Activated effector memory CD4-positive, alpha-beta T cell treated with Interleukin-2 at 50 U/mL for 16 hours (primary cell): Measurements from ENCODE around the gene ITPR1.

Experiments used
- DNase-seq: peaks from one replicate; pipeline ENCODE4 v3.0.0-alpha.2; 2020

ITPR1 gene

DNA sequence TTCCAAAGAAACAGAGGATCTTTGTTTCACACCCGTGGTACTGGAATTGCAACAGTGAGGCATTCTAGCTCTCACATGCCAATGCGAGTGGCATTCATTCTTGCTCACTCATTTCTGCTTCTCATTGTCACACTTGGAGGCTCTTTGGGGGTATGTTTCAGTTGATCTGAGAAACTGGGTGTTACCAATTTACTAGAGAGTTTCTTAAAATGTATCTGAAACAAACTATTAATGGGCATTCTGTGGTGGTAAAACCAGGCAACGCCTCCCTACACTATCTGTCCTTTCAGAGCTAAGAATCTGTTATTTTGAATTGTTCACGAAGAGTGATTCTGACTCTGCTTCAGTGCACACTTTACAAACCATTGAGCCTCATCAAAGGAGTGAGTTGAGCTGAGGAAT is 345.5 kb downstream of the ITPR1 start:
- DNase-seq = no peak

DNA sequence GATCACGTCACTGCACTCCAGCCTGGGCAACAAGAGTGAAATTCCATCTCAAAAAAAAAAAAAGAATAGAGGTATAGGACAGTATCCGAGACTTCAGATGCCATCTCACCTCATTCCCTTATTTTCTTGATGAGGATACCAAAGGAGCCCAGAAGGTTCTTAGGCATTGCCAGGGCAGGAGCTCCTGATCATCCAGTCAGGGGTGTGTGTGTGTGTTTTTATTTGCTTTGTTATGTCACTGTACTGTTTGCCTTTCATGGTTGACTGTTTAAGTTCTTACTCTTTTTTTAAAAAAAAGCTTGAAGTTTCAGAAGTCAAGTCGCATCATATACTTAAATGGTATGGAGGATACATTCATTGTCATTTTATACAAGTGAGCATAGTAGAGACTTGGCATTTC is 346.1 kb downstream of the ITPR1 start:
- no peak for DNase-seq

DNA sequence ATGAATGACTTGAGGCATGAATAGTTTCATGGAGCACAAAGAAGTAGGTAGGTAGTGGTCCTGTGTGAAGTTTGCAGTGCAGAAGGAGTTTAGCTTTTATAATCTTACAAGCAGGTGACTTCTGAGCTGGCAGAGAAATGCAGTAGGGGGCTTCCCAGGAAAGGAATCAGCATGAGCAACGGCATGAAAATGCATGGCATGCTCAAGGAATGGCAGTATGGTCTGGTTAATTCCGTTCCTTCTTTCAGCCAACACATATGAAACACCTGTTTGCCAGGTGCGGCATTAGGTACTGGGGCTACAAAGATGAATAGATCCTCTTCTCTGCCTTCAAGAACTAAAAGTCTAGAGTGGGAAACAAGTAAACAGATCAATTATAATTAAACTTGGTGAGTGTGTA is 348.1 kb downstream of the ITPR1 start:
- DNase-seq = no peak

DNA sequence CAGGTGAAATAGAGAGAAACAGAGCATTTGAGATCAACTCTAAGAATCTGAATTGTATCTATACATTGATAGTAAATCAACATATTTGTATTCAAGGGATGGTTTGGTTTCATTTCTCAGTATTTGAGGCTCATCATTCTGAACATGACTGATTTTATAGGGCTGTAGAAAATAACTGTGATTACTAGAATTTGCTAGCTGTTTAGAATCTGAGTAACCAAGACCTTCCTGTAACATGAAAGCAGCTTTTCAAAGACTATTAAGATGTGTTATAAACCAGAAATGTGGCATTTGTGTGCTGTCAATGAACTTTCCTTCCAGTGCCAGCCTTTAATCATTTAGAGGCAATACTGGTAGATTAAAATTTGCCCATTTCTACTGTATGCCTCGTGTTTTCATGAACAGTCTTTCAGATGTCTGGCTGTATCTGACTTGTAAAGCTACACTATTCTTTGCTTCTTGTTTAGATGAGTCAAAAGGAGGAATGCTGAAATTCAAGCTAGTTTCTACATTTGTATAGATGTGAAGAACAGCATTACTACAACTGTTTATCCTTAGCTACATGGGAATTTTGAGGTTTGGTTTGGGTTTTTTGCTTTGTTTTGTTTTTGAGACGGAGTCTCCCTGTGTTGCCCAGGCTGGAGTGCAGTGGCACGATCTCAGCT is 348.8 kb downstream of the ITPR1 start:
- no peak for DNase-seq

GRCh38 chr3:4843619-4844018 is 350.5 kb downstream of the ITPR1 start:
- DNase-seq = no peak

DNA sequence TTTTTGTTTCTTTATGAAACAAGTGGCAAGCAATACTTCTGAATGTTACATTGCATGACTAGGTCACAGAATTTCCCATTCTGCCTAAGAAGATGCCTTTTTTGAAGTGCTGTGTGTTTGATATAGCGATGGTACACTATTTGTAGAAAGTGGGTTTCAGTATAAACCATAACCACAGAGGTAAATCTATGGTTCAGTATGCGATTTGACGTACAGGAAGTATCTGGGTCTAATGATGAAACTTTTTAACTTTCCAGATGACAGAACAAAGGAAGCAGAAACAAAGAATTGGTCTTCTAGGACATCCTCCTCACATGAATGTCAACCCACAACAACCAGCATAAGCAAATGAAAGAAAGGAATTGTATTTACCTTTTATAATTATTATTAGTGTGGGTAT is 352.7 kb downstream of the ITPR1 start:
- DNase-seq = no peak

- no peak for DNase-seq
Measured at GRCh38 chr3:4846543-4846942, 353.4 kb downstream of the ITPR1 start.

GRCh38 chr3:4848176-4848825 is 355.2 kb downstream of the ITPR1 start:
- DNase-seq = no peak

DNA sequence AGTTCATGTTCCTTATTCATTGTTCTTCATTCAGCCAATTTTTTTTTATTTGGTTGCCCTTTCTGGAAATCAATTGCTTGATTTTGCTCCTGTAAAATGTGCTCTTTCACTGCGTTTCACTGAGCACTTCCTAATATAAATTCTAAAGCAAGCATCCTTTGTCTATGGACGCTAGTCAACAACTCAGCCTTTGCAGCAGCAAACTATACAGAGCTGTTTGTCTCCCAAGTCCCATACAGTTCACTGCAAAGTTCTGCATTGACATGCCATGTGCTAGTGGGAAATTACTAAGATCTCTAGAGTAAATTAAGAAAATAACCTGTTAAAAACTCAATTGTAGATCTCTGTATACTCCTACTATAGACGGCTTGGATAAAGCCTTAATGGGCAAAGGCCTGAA is 356.0 kb downstream of the ITPR1 start:
- DNase-seq = no peak

DNA sequence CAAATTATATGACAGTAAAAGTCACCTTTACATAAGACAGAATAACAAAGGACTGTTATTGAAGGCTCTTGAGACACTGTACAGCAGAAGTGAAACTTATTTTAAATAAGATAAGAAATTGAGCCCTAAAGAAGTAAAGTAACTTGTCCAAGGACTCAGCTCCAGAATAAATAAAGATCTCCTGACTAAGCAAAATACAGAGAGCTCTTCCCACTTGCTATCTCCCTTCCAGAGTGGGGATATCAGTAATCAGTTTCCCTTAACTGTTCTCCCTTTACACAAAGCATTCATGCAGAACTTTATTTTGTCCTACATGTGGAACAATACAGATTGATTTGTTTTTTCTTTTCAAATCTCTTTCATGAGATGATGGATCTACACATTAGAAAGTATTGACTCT is 356.6 kb downstream of the ITPR1 start:
- DNase-seq = no peak

DNA sequence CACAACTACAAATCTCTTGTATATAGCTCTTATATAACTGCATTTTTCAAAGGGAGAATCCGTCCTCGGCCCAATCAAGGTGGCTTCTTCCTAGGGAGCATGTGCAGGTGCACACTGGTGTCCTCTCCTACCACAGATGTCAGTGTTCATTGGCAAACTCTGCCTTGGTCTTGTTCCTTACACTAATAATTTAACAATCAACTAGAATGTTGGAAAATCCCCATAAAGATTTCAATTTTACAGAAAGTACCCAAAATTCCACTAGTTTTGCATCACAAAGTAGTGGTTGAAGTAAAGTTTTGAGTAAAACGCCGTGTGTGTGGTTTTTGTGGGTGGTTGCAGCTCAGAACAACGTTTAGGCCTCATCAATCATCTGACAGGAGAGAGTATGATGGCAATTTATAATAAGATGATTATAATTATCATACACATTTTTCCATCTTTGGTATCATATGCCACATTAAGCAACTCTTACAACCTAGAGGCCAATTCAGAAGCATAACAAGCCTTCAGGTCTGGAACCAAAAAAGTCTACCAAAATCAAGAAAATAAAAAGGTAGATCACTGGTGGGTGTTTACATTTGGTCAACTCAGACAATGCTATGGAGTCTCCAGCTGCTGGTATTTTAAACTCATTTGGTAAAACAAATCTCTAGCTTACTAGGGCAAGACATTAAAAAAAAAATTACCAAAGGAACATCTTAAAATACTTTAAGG is 357.2 kb downstream of the ITPR1 start:
- no peak for DNase-seq

GRCh38 chr3:4850928-4851265 is 357.7 kb downstream of the ITPR1 start:
- no peak for DNase-seq

DNA sequence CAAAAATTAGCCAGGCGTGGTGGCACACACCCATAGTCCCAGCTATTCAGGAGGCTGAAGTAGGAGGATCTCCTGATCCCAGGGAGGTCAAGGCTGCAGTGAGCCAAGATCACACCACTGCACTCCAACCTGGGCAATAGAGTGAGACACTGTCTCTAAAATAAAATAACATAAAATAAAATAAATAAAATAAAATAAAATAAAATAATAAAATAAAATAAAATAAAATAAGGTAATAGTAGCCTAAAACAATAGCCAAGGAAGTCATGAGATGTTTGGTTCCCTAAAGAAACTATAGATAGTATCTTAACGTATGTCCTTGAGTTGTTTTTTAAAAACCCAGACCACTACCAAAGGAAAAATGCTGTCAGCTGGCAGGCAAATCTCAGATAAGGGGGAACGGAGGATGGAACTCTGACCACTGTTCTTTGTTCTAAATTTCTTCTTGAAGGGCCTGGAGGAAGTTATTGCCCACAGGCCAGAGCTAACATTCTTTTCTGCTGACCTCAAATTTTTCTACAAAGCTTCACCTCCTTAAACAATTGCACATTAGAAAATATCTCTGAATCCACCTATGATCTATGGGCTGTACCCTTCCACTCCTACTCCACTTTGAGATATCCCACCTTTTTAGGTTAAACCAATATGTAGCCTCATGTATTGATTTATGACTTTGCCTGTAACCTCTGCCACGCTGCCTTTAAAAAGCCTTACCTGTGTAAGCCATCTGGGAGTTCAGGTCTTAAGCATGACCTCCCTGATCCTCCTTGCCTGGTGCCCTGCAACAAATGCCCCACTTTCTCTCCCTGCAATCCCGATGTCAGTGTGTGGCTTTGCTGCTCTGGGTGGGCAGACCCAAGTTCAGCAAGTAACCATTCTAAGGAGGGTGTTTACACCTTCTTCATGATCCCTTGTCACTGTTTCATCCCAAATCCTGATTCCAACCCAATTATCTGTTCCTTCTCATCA is 359.9 kb downstream of the ITPR1 start:
- DNase-seq = no peak

GRCh38 chr3:4853749-4854140 is 360.6 kb downstream of the ITPR1 start:
- DNase-seq = no peak

GRCh38 chr3:4855676-4856075 is 362.5 kb downstream of the ITPR1 start:
- DNase-seq = no peak

GRCh38 chr3:4856136-4856535 is 363.0 kb downstream of the ITPR1 start:
- DNase-seq = no peak

DNA sequence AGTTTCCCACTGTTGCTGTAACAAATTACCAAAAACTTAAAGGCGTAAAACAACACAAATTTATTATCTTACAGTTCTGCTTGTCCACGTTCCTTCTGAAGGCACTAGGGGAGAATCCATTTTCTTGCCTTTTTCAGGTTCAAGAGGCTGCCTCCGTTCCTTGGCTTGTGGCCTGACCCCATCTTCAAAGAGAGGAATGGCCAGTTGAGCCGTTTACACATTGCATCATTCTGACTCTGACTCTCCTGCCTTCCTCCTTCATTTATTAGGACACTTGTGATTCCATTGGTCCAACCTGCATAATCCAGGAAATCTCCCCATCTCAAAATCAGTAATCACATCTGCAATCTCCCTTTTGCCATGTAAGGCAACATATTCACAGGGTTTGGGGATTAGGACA is 363.4 kb downstream of the ITPR1 start:
- no peak for DNase-seq

DNA sequence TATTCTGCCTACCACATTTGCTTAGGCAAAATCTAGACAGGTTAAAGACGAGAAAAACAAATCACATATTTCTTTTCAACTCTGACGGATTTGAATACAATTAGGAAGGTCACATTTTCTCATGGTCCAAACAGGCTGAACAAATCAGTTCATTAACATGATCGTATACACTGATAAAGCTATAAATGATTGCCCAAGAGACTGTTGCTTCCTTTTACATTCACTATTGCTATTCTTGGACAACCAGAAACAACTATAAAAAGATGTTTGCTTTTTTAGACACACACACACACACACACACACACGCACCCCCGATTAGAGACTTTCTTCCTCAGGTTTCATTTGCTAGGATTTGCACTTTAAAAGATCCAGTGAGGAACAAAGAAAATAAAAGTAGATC is 363.8 kb downstream of the ITPR1 start:
- DNase-seq = no peak

- DNase-seq = no peak
Measured at GRCh38 chr3:4859788-4860187, 366.6 kb downstream of the ITPR1 start.

- no peak for DNase-seq
Measured at GRCh38 chr3:4862973-4863372, 369.8 kb downstream of the ITPR1 start.

- DNase-seq = no peak
Measured at GRCh38 chr3:4864503-4864902, 371.4 kb downstream of the ITPR1 start.

GRCh38 chr3:4865714-4866113 is 372.6 kb downstream of the ITPR1 start:
- no peak for DNase-seq

DNA sequence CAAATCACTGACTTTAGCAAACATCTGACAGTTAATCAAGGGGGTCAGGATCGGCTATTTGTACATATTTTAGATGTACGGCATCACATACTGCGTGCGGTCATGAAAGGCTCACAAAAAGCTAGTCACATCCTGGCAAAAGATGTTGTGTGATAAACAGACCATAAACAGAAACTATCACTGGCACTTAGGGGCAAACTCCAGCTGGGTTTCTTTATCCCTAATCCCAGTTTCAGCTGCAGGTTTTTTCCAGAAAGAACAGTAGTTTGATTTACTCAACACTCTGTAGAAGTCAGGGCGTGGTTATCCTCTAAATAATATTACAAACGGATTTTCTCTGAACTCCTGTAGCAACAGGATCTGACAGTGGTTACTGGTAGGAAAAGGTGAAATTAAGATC is 373.7 kb downstream of the ITPR1 start:
- DNase-seq = no peak
